NCI-H1417 treated with DMSO at 0.1 percent for 48 hours (cell line): ENCODE results near the gene CSF3R.

Source experiments
- DNase-seq: peaks from one replicate; lab custom pipeline; 2025; lab: John Stamatoyannopoulos, UW

The CSF3R gene

DNA sequence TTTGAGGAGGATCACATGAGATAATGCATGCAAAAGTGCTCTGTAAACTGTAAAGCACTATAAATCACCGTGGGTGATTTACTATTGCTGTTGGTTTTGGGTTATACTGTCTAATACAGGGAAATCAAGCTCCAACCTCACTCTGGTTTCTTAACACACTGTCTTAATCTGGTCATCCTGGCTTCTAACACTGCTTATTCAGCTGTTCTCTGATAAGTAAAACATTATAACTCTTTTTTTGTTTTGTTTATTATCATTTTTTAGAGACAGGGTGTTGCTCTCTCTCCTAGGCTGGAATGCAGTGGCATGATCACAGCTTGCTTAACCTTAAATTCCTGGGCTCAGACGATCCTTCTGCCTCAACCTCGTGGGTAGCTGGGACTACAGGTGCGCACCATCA lies 63.1 kb downstream of the CSF3R start:
- no peak for DNase-seq

DNA sequence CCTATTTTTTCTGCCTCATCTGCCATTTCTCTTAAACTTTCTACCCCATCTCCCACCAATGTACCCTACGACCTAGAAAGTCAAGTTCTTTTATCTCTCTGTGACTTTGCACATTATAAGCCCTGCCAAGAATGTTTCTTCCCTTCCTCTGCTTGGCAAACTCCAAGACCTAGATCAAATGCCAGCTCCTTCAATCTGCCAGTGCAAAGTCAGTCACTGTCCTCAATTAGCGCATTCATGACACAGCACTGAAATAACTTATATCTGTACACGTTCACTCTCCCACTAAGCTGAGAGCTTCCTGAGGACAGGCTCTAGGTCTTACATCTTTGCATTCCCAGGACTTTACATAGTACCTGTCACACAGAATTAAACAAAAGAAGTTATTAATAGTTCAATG lies 63.6 kb downstream of the CSF3R start:
- no peak for DNase-seq

DNA sequence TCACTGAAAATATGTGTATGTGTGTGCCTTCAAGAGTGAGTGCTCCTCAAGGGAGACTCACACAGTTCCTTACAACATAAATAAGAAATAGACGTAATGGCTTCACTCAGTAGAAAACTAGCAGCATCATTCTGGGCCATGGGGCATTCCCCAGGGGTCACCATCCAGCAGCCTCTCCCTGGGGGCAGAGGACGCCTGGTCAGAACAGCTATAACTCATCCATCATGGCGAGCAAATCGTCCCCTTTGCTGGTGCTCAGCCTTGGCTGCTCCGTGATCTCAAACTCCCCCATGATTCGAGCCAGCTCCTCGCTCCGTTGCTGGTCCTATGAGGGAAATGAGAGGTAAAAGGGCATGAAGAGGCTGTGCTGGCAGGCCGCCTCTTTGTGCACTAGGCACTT lies 64.8 kb downstream of the CSF3R start:
- no peak for DNase-seq
